Kasumi-1 (cell line): ENCODE results near the gene TMCC1.
"Not testable (repeated sequence)": the region's sequence is repeated elsewhere in the genome, so short reads cannot be mapped to it uniquely, and the experiment has no call there.

ENCODE experiments used
- DNase-seq, 2 experiments: peaks; one replicate each; lab custom pipeline; 2025; lab: John Stamatoyannopoulos, UW

Gene TMCC1

DNA sequence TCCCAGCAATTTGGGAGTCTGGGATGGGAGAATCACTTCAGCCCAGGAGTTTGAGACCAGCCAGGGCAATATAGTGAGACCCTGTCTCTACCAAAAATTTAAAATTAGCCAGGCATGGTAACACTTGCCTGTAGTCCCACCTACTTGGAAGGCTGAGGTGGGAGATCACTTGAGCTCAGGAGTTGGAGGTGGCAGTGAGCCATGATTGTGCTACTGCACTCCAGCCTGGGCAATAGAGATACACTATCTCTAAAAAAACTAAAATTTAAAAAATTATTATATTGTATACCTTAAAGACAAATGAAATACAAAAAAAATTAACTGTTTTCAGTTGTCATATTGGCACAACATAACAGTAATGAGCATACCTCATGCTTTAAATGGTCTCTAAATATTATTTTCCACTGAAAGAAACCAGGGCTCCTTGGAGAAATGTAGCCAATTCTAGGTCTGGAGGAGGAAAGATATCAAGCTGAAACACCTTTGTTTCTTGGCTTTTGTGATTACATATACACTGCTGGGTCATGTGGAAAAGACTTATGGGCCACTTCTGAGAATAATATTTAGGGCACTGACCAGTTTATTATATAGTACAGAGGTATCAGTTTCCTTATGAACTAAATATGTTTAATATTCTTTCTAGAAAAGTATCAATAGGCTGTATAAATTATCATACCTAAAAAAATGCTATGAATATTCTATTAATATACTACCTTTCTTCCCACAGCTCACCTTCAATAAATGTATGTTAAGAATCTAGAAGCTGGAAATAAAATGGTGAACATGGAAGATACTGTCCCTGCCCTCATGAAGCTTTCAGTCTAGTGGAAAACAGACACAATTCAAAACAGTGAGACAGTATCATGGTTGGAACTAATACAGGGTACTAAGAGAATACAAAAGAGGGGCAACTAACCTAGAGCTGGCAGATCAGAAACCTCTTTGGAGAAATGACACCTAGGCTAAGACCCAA is 119.5 kb downstream of the TMCC1 start:
- DNase-seq = no peak

DNA sequence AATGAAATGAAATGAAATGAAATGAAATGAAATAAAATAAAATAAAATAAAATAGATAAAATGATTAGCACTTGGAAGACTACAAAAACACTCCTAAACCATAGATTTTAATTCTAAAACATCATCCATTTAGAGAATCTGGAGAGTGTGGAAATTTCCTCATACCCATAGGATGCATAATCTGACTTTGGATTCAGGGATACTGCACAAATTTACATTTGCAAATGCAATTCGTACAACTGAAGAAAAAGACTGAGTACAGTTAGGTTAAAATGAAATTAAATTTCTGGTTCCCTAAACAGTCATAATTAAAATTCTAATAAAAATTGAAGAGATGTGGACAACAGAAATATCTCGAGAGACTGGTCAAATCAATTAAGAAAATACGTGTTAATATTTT is 122.9 kb downstream of the TMCC1 start:
- DNase-seq = no peak

GRCh38 chr3:129769616-129770015 is 123.9 kb downstream of the TMCC1 start:
- DNase-seq = no peak

GRCh38 chr3:129768728-129769127 is 124.8 kb downstream of the TMCC1 start:
- no peak for DNase-seq

- DNase-seq = no peak
Observed at GRCh38 chr3:129766135-129766534, 127.4 kb downstream of the TMCC1 start.

DNA sequence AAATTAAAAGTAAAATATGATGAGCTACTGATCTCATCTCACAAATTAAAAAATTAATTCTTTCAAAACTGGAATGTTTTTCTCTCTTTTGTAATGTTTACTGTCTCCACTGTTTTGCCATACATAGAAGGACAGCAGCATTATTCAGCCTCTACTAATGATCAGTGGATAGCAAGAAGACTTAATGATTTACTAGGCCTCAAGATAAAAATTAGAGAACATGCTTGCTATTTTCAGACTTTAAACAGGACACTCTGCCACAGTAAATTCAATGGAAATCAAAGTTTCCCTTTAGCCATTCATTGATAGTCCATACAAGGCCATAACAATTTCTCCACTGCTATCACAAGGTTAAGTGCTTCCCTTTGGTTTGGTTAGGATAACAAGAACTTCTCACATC is 129.4 kb downstream of the TMCC1 start:
- DNase-seq = no peak

DNA sequence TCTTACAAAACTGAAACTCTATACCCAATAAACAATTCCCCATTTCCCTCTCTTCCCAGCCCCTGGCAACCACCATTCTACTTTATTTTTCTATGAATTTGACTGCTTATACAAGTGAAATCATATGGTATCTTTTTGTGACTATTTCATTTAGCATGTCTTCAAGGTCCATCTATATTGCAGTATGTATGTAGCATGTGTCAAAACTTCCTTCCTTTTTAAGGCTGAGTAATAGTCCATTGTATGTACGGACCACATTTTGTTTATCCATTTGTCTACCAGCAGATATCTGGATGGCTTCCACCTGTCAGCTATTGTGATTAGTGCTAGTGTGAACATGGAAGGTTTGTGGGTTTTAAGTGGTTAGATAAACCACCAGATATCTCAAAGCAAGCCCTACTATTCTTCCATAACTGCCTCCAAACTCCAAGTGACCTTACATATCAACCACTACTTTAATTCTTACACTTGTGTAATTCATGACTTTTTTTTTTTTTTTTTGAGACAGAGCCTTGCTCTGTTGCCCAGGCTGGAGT is 134.7 kb downstream of the TMCC1 start:
- no peak for DNase-seq

DNA sequence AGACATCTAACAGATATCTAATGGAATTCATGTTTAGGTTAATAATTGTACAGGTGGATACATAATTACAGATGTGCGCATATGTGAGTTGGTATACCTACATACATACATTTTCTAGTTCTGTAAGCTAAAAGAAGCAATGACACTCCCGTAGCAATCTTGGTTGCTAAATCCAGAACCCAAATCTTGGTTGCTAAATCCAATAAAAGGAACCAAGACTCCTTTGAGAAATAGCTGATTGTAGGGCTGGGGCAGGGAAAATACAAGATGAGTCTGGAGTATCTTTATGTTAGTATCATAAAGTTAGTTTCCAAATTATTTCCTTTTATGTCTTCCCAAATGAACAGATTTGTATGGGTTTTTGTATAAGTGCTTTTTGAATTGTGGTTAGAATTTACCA is 135.2 kb downstream of the TMCC1 start:
- no peak for DNase-seq

- no peak for DNase-seq
Observed at GRCh38 chr3:129756871-129757270, 136.6 kb downstream of the TMCC1 start.

DNA sequence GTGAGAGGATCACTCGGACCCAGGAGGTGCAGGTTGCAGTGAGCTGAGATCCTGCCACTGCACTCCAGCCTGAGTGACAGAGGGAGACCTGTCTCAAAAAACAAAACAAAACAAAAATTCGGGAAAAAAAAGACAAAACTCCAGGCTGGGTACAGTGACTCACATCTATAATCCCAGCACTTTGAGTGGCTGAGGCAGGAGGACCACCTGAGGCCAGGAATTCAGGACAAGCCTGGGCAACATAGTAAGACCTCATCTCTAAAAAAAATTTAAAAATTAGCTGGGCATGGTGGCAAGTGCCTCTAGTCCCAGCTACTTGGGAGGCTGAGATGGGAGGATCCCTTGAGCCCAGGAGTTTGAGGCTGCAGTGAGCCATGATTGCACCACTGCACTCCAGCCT is 142.4 kb downstream of the TMCC1 start:
- DNase-seq = not testable (repeated sequence)

DNA sequence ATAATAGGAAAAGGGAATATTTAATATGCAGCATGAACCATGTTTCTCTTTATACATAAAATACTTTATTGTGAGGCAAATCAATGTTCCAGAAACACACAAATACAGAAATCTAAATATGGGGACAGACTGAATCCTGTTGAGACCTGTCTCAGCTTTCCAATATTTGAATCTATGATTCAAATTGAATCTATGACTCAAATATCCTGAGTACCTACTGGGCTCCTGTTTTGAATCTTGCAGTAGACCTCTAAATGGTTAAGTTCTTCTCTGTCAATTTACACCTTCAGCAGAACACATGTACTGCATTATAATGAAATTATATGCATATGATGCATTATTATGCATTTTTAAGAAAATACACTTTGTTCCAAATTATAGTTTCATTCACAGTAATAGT is 143.8 kb downstream of the TMCC1 start:
- no peak for DNase-seq

DNA sequence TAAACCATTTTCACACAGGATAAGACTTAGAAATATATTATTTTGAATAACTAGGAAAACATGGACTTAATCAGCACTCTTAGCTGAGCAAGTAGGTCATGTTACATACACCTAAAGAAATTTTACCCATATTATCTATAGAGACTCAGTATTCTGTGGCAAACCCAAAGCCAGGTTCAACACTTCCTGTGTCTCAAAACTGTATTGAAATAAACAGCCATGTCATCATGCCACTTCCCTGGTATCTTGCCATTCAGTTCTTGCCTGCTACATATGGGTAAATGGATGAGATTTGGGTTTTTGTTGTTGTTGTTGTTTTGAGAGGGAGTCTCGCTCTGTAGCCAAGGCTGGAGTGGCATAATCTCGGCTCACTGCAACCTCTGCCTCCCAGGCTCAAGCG is 145.5 kb downstream of the TMCC1 start:
- DNase-seq = no peak

DNA sequence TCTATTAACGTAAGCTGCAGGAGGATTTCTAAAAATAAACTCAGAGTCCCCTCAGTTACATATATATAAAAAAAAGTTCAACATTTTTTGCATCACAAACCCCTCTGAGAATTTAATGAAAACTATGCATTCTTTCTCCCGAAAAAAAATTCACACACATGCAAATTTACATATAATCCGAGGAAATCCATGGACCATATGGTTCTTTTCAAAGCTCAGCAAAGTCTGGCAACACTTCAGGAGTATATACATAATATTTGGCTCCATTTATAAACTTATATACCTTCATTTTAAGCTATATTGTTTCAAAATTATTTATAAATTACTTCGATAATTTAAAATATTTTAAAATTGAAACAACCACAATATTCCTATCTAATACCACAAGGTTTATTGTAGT is 146.4 kb downstream of the TMCC1 start:
- no peak for DNase-seq

- no peak for DNase-seq
Observed at GRCh38 chr3:129746629-129747028, 146.9 kb downstream of the TMCC1 start.

GRCh38 chr3:129745253-129745652 is 148.3 kb downstream of the TMCC1 start:
- no peak for DNase-seq

- no peak for DNase-seq
Observed at GRCh38 chr3:129741794-129742193, 151.7 kb downstream of the TMCC1 start.

GRCh38 chr3:129740090-129740489 is 153.4 kb downstream of the TMCC1 start:
- DNase-seq = no peak

- DNase-seq = no peak
Observed at GRCh38 chr3:129739634-129740033, 153.9 kb downstream of the TMCC1 start.

DNA sequence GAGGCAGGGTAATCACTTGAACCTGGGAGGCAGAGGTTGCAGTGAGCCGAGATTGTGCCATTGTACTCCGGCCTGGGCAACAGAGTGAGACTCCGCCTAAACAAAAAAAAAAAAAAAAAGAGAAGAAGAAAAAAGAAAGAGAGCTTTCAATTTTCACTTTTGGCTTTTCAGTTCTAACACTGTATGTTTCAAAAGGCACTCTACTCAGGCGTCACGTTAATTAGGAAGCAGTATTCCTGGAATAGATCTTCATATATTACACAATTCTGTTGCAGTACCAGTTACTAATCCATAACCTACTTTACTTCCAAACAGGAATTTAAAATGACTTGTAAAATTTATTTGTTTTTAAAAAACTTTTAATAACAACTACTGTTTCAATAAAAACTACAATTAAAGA is 155.3 kb downstream of the TMCC1 start:
- DNase-seq = no peak

DNA sequence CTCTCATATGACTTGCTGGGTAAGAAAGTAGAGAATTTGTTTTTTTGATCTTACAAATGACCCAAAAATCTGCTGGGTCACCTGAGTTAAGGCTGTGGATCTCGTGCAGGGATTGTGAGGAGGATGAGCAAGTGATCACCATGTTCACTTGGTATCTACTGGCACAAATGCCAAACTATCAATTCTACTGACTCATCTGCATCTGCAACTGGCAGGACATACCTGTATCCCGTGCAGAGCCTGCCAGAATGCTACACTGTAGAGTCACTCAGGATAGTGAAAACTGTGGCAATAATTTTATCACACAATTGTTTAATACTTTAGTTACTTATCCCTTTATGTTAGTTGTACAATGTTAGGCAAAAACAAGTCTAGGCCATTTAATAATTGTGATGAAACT is 157.4 kb downstream of the TMCC1 start:
- DNase-seq = no peak

GRCh38 chr3:129735638-129736037 is 157.9 kb downstream of the TMCC1 start:
- DNase-seq = no peak

DNA sequence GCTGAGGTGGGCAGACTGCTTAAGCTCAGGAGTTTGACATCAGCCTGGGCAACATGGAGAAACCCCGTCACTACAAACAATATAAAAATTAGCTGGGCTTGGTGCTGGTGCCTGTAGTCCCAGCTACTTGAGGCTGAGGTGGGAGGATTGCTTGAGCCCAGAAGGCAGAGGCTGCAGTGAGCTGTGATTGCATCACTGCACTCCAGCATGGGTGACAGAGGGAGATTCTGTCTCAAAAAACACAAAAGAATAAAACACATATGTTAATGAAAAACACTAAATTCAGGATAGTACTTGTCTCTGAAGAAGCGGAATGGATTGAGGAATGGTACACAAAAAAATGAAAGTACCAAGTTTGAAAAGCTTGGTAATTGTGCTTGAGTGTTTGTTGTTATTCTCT is 159.1 kb downstream of the TMCC1 start:
- no peak for DNase-seq

DNA sequence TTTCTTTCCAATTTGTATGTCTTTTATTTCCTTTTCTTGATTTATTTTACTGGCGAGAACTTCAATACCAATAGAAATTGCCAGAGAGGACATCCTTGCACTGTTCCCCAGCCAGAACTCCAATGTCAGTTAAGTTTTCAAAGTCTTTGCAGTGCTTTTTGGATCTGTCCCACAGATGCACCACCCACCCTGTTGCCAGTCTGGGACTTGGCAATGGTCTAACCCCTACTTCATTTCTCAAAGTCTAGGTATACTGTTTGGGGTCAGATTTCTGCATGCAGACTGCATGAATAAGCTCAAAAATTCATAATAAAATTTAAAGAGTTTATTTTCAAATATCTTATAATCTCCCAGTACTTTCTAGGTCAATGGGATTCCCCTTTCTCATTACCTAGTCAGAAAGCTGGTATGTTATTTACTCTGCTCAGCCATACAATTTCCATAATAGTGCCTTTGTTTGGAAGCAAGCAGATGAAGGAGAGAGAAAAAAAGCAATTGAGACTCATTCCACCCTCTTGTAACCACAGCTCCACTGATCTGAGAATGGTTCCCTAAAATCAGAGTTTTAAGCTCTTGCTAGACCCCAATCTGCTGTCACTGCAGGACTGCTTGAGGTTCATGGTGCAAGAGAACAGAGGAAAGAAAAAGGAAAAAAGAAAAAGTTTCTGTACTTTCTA is 161.2 kb downstream of the TMCC1 start:
- DNase-seq = no peak
